Measurements from ENCODE around the gene OCEL1.

GRCh38 chr19:17195106-17195505 lies 30.9 kb upstream of the OCEL1 start:
- TF ChIP-seq, protein P1, sequence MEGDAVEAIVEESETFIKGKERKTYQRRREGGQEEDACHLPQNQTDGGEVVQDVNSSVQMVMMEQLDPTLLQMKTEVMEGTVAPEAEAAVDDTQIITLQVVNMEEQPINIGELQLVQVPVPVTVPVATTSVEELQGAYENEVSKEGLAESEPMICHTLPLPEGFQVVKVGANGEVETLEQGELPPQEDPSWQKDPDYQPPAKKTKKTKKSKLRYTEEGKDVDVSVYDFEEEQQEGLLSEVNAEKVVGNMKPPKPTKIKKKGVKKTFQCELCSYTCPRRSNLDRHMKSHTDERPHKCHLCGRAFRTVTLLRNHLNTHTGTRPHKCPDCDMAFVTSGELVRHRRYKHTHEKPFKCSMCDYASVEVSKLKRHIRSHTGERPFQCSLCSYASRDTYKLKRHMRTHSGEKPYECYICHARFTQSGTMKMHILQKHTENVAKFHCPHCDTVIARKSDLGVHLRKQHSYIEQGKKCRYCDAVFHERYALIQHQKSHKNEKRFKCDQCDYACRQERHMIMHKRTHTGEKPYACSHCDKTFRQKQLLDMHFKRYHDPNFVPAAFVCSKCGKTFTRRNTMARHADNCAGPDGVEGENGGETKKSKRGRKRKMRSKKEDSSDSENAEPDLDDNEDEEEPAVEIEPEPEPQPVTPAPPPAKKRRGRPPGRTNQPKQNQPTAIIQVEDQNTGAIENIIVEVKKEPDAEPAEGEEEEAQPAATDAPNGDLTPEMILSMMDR (IDR thresholded peaks at IDR 0.05): no peak
- TF ChIP-seq ZFX (IDR thresholded peaks at IDR 0.05; ENCODE audit: borderline replicate concordance): no peak

Measured in 22Rv1 (cell line).